ENCODE measurements around the gene SAMD4B.
A peak's percentile ranks its signal among the peaks of the same experiment; 100 is the strongest.
"Not testable (repeated sequence)": the region's sequence is repeated elsewhere in the genome, so short reads cannot be mapped to it uniquely, and the experiment has no call there.

Gene SAMD4B

GRCh38 chr19:39341719-39342604 is at the start of gene SAMD4B:
Gene SAMD4B, plus strand, starts transcription at chr19:39342421. Its CDS starts 14,473 bp downstream, at chr19:39356894.
- peak; percentile 73 for DNase-seq (ENCODE audit: low read depth)

- no peak for DNase-seq (ENCODE audit: low read depth)
Measured at GRCh38 chr19:39293394-39293793, 48.8 kb upstream of the SAMD4B start.

- DNase-seq (ENCODE audit: low read depth): no peak
Measured at GRCh38 chr19:39296055-39296645, 46.1 kb upstream of the SAMD4B start, which contains the start of gene IFNL1. Gene IFNL1, plus strand, starts transcription at chr19:39296407. Its CDS starts 15 bp downstream, at chr19:39296422.

- no peak for DNase-seq (ENCODE audit: low read depth)
Measured at GRCh38 chr19:39296906-39297305, 45.3 kb upstream of the SAMD4B start.

GRCh38 chr19:39297931-39298634 is 44.1 kb upstream of the SAMD4B start:
- no peak for DNase-seq (ENCODE audit: low read depth)

- no peak for DNase-seq (ENCODE audit: low read depth)
Measured at GRCh38 chr19:39299404-39299803, 42.8 kb upstream of the SAMD4B start.

- no peak for DNase-seq (ENCODE audit: low read depth)
Measured at GRCh38 chr19:39299832-39300231, 42.4 kb upstream of the SAMD4B start.

- DNase-seq (ENCODE audit: low read depth): no peak
Measured at GRCh38 chr19:39301021-39301420, 41.2 kb upstream of the SAMD4B start.

- DNase-seq (ENCODE audit: low read depth): no peak
Measured at GRCh38 chr19:39301562-39301961, 40.7 kb upstream of the SAMD4B start.

- DNase-seq (ENCODE audit: low read depth): no peak
Measured at GRCh38 chr19:39303373-39304184, 38.6 kb upstream of the SAMD4B start.

- DNase-seq (ENCODE audit: low read depth): no peak
Measured at GRCh38 chr19:39304185-39304513, 38.1 kb upstream of the SAMD4B start.

- DNase-seq (ENCODE audit: low read depth): no peak
Measured at GRCh38 chr19:39304701-39305571, 37.3 kb upstream of the SAMD4B start.

GRCh38 chr19:39306075-39306474 is 36.1 kb upstream of the SAMD4B start:
- no peak for DNase-seq (ENCODE audit: low read depth)

GRCh38 chr19:39307046-39307821 is 35.0 kb upstream of the SAMD4B start:
- no peak for DNase-seq (ENCODE audit: low read depth)

GRCh38 chr19:39307822-39308530 is 34.2 kb upstream of the SAMD4B start:
- no peak for DNase-seq (ENCODE audit: low read depth)

GRCh38 chr19:39308531-39309304 is 33.5 kb upstream of the SAMD4B start:
- DNase-seq (ENCODE audit: low read depth): no peak

- not testable (repeated sequence) for DNase-seq (ENCODE audit: low read depth)
Measured at GRCh38 chr19:39309305-39309670, 32.9 kb upstream of the SAMD4B start.

- DNase-seq (ENCODE audit: low read depth): no peak
Measured at GRCh38 chr19:39310558-39311311, 31.5 kb upstream of the SAMD4B start.
